GM13977 (cell line): Measurements from ENCODE around the gene PGBD4.

ENCODE experiments used
- DNase-seq: peaks from one replicate; pipeline ENCODE4 v3.0.0; 2012; ENCODE audit warnings: low spot score
- CTCF ChIP-seq: IDR thresholded peaks from 2 replicates; pipeline ENCODE4 v1.5.1; 2012; ENCODE audit warnings: mild to moderate bottlenecking, control low read depth; ENCODE audit not compliant: insufficient read depth; ENCODE audit errors: extremely low read depth, missing control alignments
- in situ Hi-C: fragments of 300-500 bp; cut with MboI; formaldehyde crosslinking; loops from one replicate; pipeline ENCODE4 v1.12.0; 2022; ENCODE audit warnings: low sequenced_read_pairs, low pct_unique_long_range_greater_than_20kb, mixed read lengths, inconsistent platforms; ENCODE audit not compliant: unreplicated experiment

The PGBD4 gene

GRCh38 chr15:34084086-34084485, 17.8 kb upstream of the PGBD4 start:
- no peak for DNase-seq
- in situ Hi-C loops = loop anchor here (25.0 kb wide), 2 partner anchors 253 to 503 kb away; partner anchors contain the start of genes GOLGA8B, NOP10, NUTM1 and SLC12A6
- TF ChIP-seq CTCF = no peak

- TF ChIP-seq CTCF = no peak
- no peak for DNase-seq
- in situ Hi-C loops = loop anchor here (25.0 kb wide), 2 partner anchors 252 to 502 kb away; partner anchors contain the start of genes GOLGA8B, NOP10, NUTM1 and SLC12A6
Observed at GRCh38 chr15:34085746-34086145, 16.1 kb upstream of the PGBD4 start.

GRCh38 chr15:34099914-34100313, 2.0 kb upstream of the PGBD4 start:
- DNase-seq = no peak
- in situ Hi-C loops = loop anchor here (25.0 kb wide), 3 partner anchors 112 to 487 kb away; partner anchors contain the start of genes GOLGA8B, KATNBL1, NOP10 and NUTM1
- TF ChIP-seq CTCF = no peak

GRCh38 chr15:34102175-34102925, 467 bp downstream of the PGBD4 start:
- no peak for DNase-seq
- TF ChIP-seq CTCF = no peak
- in situ Hi-C loops = loop anchor here (25.0 kb wide), 1 partner anchor 110 kb away; the partner anchor contains the start of gene KATNBL1

GRCh38 chr15:34106423-34106822, 4.5 kb downstream of the PGBD4 start:
- DNase-seq = no peak
- in situ Hi-C loops = loop anchor here (25.0 kb wide), 1 partner anchor 106 kb away; the partner anchor contains the start of gene KATNBL1
- TF ChIP-seq CTCF = no peak

GRCh38 chr15:34107315-34107714, 5.4 kb downstream of the PGBD4 start:
- DNase-seq = no peak
- no peak for TF ChIP-seq CTCF
- in situ Hi-C loops = loop anchor here (25.0 kb wide), 1 partner anchor 105 kb away; the partner anchor contains the start of gene KATNBL1
